ENCODE data around the gene TXLNB. TPM values are rescaled to one million over a fixed set of nuclear protein-coding genes. Genes with fewer than 3 reads are reported as not detected.

TXLNB gene
- total RNA-seq (2016; rRNA removed; fragmentation: Illumina TruSeq; extraction: Trizol) (not detected in 2 replicates), polyA plus RNA-seq (2011; rRNA removed) (not detected in 2 replicates), polyA minus RNA-seq (2011; rRNA and poly(A)+ RNA removed; ENCODE audit: low replicate concordance) (not detected in 2 replicates), Bru-seq, nascent RNA (not detected), BruChase-seq, experiment 1, labeled RNA remaining after a 6-hour chase (percentile 6 among the genes with signal in this experiment), BruChase-seq, experiment 2, labeled RNA remaining after a 2-hour chase (percentile 5 among the genes with signal in this experiment)
- not detected in 2 replicates for total RNA-seq (2016; cell fraction: cytosol; rRNA removed; fragmentation: Illumina TruSeq; extraction: Trizol; ENCODE audit: low read depth)
- not detected in 2 replicates for total RNA-seq (2016; cell fraction: insoluble cytoplasmic fraction; rRNA removed; fragmentation: Illumina TruSeq; extraction: Trizol)
- total RNA-seq (2016; cell fraction: membrane; rRNA removed; fragmentation: Illumina TruSeq; extraction: Trizol), result not detected in 2 replicates
- not detected in 2 replicates for total RNA-seq (2016; cell fraction: nucleus; rRNA removed; fragmentation: Illumina TruSeq; extraction: Trizol)
- 0.01 TPM in 1 of 2 replicates, not detected in the other for polyA plus RNA-seq (2011; cell fraction: cytosol; rRNA removed)
- not detected in 2 replicates for polyA plus RNA-seq (2011; cell fraction: nucleus; rRNA removed)
- not detected in 2 replicates for polyA plus RNA-seq (2012)
- polyA plus RNA-seq (2016; cell fraction: cytosol; fragmentation: Illumina TruSeq; extraction: Trizol; ENCODE audit: low read depth), result not detected in 2 replicates
- not detected in 2 replicates for polyA plus RNA-seq (2016; cell fraction: insoluble cytoplasmic fraction; fragmentation: Illumina TruSeq; extraction: Trizol; ENCODE audit: low read depth)
- polyA plus RNA-seq (2016; cell fraction: membrane; fragmentation: Illumina TruSeq; extraction: Trizol; ENCODE audit: low read depth), result not detected in 2 replicates
- not detected in 2 replicates for polyA plus RNA-seq (2016; cell fraction: nucleus; fragmentation: Illumina TruSeq; extraction: Trizol; ENCODE audit: insufficient read depth, low read depth)
- polyA minus RNA-seq (2011; cell fraction: cytosol; rRNA and poly(A)+ RNA removed), result not detected in 2 replicates
- polyA minus RNA-seq (2011; cell fraction: nucleus; rRNA and poly(A)+ RNA removed), result not detected in 2 replicates
- long read RNA-seq, experiment 1, result 0 reads
- long read RNA-seq, experiment 2, result 0 reads

GRCh38 chr6:139291813-139292619 is at the start of gene TXLNB:
Gene TXLNB (minus strand): TSS chr6:139291998. CDS start chr6:139288899, 3,099 bp downstream.
- no peak for FAIRE-seq

More at GRCh38 chr6:139291813-139292619, at the start of gene TXLNB:
- Histone ChIP-seq H3K4me3 (replicated peaks in 1 of 3; ENCODE audit: insufficient read depth in 1 of 3, low read depth in 2 of 3, low read length in 3 of 3) (no peak within 1 kb of the TSS), H3K9me3 (ENCODE audit: low read length) (no peaks in the 10 kb centered on the region), H3K27ac (ENCODE audit: extremely low read length, insufficient read depth, low read length) (no peak within 1 kb of the TSS), H3K4me1 (ENCODE audit: insufficient read depth, low read length) (no peaks in the 10 kb centered on the region), H3K4me2 (ENCODE audit: low read depth, low read length) (no peak within 1 kb of the TSS), H3K79me2 (ENCODE audit: insufficient read depth, low read length) (no peaks in the 10 kb centered on the region), H2AFZ (ENCODE audit: low read length) (no peak within 1 kb of the TSS), H3K27me3 (ENCODE audit: control insufficient read depth in 1 of 2, insufficient read depth in 2 of 2, low read length in 2 of 2) (peaks cover 0 to 5% of the 10 kb centered on the region in 2 experiments; a peak in 2 of 5 replicates), H3K9ac (ENCODE audit: insufficient read depth, low read depth, low read length) (no peak within 1 kb of the TSS), H3K36me3 (replicated peaks in 1 of 2; ENCODE audit: control insufficient read depth in 1 of 2, insufficient read depth in 2 of 2, low read length in 2 of 2) (no peaks in the 10 kb centered on the region), H4K20me1 (ENCODE audit: insufficient read depth, low read length) (no peaks in the 10 kb centered on the region)
- no TSS peak for BruUV-seq (replicated peaks)
- TF ChIP-seq ZNF777 (CRISPR knock-in tag; IDR thresholded peaks at IDR 0.05), result no peak
- TF ChIP-seq, protein P1, sequence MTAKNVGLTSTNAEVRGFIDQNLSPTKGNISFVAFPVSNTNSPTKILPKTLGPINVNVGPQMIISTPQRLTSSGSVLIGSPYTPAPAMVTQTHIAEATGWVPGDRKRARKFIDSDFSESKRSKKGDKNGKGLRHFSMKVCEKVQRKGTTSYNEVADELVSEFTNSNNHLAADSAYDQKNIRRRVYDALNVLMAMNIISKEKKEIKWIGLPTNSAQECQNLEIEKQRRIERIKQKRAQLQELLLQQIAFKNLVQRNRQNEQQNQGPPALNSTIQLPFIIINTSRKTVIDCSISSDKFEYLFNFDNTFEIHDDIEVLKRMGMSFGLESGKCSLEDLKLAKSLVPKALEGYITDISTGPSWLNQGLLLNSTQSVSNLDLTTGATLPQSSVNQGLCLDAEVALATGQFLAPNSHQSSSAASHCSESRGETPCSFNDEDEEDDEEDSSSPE (CRISPR knock-in tag; IDR thresholded peaks at IDR 0.05), result no peak
- TF ChIP-seq ZNF329 (CRISPR knock-in tag; IDR thresholded peaks at IDR 0.05; ENCODE audit: low read depth), result no peak
- TF ChIP-seq ZBTB3 (CRISPR knock-in tag; IDR thresholded peaks at IDR 0.05; ENCODE audit: borderline replicate concordance, low read depth), result no peak
- no peak for TF ChIP-seq CHD4 (IDR thresholded peaks at IDR 0.05; ENCODE audit: borderline replicate concordance, low read length)
- DNase-seq (ENCODE audit: low spot score), result no peak
- POLR2A ChIA-PET, result no interaction called here
- WGBS (ENCODE audit: low lambda C conversion rate), result 57% methylated on average over 13 of the region's 13 CpGs
- in situ Hi-C loops (cut with HindIII; ENCODE audit: extremely low pct_ligation_motif_present, low pct_unique_long_range_greater_than_20kb) (no loop called here), intact Hi-C loops (cut with micrococcal nuclease; ENCODE audit: unreplicated experiment) (no loop called here)
- CTCF ChIA-PET (ENCODE audit: low intra/inter-chr PET ratio, low total read pairs), result no interaction called here
- no peak for ATAC-seq

Data from HepG2 (cell line).